SU-DHL-6 (cell line): ENCODE data around the gene LRP1-AS.

Experiments used
- CTCF ChIP-seq: fragments of 200-600 bp; sonication (generic); IDR thresholded peaks from one replicate; pipeline ENCODE4 v1.5.1; 2017; ENCODE audit warnings: antibody characterized with exemption, mild to moderate bottlenecking, low read length, moderate library complexity; ENCODE audit not compliant: insufficient read depth, poor library complexity, severe bottlenecking
- EZH2phosphoT487 ChIP-seq: fragments of 200-600 bp; sonication (generic), shearing (Covaris generic); conservative IDR thresholded peaks from 2 replicates; pipeline ENCODE4 v1.6.1; 2018; ENCODE audit warnings: mild to moderate bottlenecking, antibody characterized with exemption, low read length, moderate library complexity, mixed read lengths

- TF ChIP-seq CTCF = peak; percentile 76
- TF ChIP-seq EZH2phosphoT487 = no peak
These were observed 34.7 kb downstream of the LRP1-AS start for GRCh38 chr12:57112492-57113294.
